22Rv1 (cell line): ENCODE data around the gene CPNE5.

Source experiments
- H3K27ac ChIP-seq: fragments of 450-650 bp; 2 replicates; pipeline ENCODE4 v1.5.1; 2017
- ZFX ChIP-seq: fragments of 450-650 bp; IDR thresholded peaks from 2 replicates; pipeline ENCODE4 v1.6.1; 2017; ENCODE audit warnings: antibody characterized with exemption, borderline replicate concordance
- TF ChIP-seq, protein P1 (sequence below): fragments of 450-650 bp; IDR thresholded peaks from 2 replicates; pipeline ENCODE4 v1.5.1; 2017; ENCODE audit warnings: mild to moderate bottlenecking

Gene CPNE5

DNA sequence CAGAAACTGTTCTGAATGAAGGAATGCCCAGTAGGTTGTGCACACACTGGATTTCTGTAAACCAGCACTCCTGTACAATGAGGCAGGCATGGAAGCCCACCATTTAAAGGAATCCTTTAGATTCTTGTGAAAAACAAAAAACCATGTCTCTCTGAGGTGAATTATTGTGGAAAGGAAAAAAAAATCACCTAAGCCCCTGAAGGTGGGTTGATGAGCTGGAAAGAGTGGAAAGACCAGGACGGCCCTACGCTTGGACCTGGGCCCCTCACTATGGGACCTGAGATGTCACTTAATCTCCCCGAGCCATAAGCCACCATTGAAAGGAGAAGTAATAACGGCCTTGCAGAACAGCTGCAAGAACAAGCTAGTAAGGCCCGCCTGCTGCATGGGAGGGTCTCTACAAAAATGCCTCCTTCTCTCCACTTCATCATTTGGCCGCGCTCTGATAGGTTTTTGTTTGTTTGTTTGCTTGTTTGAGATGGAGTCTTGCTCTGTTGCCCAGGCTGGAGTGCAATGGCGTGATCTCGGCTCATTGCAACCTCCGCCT, 72.8 kb downstream of the CPNE5 start:
- H3K27ac ChIP-seq: no peak overlapping the region
- TF ChIP-seq, protein P1, sequence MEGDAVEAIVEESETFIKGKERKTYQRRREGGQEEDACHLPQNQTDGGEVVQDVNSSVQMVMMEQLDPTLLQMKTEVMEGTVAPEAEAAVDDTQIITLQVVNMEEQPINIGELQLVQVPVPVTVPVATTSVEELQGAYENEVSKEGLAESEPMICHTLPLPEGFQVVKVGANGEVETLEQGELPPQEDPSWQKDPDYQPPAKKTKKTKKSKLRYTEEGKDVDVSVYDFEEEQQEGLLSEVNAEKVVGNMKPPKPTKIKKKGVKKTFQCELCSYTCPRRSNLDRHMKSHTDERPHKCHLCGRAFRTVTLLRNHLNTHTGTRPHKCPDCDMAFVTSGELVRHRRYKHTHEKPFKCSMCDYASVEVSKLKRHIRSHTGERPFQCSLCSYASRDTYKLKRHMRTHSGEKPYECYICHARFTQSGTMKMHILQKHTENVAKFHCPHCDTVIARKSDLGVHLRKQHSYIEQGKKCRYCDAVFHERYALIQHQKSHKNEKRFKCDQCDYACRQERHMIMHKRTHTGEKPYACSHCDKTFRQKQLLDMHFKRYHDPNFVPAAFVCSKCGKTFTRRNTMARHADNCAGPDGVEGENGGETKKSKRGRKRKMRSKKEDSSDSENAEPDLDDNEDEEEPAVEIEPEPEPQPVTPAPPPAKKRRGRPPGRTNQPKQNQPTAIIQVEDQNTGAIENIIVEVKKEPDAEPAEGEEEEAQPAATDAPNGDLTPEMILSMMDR: peak; percentile 62
- TF ChIP-seq ZFX: no peak

DNA sequence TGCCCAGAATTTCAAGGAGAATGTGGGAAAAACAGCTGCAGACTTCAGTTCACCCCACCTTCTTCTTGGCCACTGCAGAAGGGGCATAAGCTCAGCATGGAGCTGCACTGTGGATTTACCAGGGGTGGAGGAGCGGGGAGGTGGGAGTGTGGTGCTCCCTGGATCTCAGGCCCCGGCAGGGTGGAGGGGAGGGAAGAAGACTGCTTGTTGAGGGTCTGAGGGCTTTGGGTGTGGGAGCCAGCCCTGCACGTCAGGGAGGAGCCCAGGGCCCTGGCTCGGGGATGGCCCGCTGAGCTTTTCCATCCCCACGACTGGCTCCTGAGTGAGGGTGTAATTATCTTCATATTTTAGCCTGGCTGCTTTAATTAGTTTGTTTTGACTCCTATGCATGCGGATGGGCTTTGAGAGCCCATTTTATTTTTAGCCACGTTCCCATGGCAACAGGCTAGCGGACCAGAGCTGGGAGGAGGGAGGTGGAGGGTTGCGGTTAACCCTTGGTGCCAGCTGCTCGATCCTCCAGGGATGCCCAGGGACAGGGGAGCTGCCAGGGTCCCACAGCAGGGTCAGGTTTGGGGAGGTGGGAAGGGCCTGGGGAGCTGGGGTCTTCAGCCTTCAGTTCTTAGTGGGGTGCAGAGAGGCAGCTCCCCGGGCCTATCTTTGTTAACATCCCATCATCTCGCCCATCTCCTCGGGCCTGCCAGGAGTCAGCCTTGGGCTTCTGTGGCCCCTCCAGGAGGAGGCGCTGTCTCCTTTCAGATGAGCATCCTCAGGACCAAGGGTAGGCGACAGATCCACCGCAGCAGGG, 73.4 kb downstream of the CPNE5 start:
- no peak for TF ChIP-seq ZFX
- TF ChIP-seq, protein P1: peak; percentile 90
- H3K27ac ChIP-seq: no peak overlapping the region

DNA sequence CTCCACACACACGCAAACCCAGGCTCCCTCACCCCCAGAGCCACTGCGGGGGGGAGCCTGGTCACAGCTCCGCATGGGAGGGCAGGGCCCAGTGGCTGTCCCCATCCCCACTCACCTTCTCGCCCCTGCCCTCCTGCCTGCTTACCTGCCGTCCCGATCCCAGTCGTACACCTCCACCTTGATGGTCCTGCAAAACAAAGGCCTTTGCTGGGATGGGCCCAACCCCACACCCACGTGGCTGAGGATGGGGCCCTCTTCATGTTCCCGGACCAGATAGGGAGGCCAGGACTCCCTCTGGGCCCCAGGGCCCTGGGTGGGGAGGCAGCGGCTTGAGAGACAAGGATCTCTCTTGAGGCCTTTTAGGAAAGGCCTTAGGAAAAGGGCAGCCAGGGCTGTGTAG, 74.1 kb downstream of the CPNE5 start:
- H3K27ac ChIP-seq: no peak overlapping the region
- TF ChIP-seq, protein P1: no peak
- TF ChIP-seq ZFX: no peak

DNA sequence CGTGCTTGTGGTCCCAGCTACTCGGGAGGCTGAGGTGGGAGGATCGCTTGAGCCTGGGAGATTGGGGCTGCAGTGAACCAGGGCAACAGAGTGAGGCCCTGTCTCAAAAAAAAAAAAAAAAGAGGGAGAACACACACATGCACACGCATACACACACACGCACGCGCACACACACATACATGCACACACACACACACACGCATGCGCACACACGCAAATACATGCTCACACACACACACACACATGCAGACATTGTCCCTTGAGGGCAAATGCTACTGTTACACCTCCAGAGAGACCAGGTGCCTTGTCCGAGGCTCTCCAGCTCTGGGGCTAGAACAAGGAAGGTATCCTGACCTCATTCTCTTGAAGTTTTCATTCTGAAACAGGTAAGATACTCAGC, 77.1 kb downstream of the CPNE5 start:
- no peak for TF ChIP-seq ZFX
- no peak overlapping the region for H3K27ac ChIP-seq

DNA sequence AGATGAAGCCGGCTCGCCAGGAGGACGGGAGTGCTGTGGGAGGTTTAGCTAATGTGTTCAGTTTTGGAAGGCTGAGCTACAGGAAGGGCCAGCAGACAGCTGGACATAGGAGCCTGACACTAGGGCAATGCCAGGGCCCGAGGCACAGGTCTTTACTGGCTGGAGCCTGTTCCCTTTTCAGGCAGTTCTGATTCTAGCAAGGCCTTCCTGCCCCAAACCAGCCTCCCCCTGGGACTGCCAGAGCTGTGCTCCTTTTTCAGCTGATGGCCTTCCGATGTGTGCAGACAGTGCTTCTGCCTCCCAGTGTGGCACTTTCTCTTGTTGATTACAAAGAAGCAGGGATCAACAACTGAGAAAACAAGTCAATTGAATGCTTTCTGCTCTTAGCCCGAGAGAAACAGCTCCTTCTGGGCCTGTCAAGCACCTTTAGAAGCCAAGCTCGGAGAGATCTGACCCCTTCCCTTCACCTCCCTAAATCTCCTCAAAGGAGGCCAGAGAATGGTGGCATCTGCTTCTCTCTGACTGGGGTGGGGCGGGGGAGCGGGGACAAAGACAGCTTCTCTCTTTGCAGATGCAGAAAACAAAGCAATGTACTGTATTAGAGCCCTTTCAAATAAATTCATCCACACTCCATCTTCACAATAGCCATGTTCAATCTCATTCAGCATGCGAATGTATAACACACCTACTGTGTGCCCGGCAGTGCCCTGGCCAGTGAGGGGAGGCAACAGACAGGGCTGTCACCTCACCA, 78.4 kb downstream of the CPNE5 start:
- H3K27ac ChIP-seq: no peak overlapping the region
- TF ChIP-seq ZFX: no peak
- TF ChIP-seq, protein P1: no peak

DNA sequence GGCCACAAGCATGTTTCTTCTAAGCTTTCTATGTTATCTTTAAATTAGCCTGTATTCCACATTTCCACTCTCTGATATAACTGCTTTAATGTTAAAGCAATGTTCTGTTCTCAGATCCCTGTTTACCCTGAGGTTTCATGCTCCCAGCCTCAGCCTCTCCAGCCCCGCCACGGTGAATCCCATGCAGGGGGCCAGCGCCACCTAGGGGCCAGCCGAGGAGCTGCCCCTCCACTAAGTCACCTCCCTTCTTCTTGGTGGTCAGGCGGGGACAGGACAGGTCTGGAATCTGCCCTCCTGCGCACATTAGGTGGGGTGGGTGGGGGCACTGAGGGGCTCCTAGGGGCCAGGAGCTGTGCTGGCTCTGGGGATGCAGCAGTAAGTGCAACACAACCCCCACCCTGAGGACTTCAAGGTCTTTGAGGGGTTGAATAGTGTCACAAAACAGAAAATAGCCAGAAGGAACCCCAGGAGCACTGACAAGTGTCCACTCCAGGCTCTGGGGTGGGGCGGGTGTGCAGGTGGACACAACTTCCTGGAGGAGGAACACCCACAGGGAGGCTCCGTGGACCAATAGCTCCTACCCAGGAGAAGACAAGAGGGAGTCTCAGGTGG, 80.0 kb downstream of the CPNE5 start:
- H3K27ac ChIP-seq: no peak overlapping the region

More for the DNA sequence above, 80.0 kb downstream of the CPNE5 start:
- no peak for TF ChIP-seq ZFX
- TF ChIP-seq, protein P1: peak; percentile 99
